Measurements from ENCODE around the gene PLET1. TPM values are rescaled to one million over a fixed set of nuclear protein-coding genes. Genes with fewer than 3 reads are reported as not detected.

PLET1 gene
- total and polyA plus RNA-seq, 9 of the 15 experiments (the other 6 are each of a cell fraction or from before 2014, with no cell fraction given): not detected

GRCh38 chr11:112226831-112227401 lies 33.7 kb downstream of the PLET1 start (continued):
- TF ChIP-seq ZNF280A (IDR thresholded peaks at IDR 0.05; ENCODE audit: low read depth, partially characterized antibody) (no peak), AFF1 (IDR thresholded peaks at IDR 0.05; ENCODE audit: low read depth in 1 of 2, partially characterized antibody in 2 of 2) (no peak), ZKSCAN8 (CRISPR knock-in tag; IDR thresholded peaks at IDR 0.05) (no peak), SREBF1 (IDR thresholded peaks at IDR 0.05; ENCODE audit: borderline replicate concordance, low read depth, low read length) (no peak), ELF4 (CRISPR knock-in tag; IDR thresholded peaks at IDR 0.05) (no peak), ZNF518B (CRISPR knock-in tag; IDR thresholded peaks at IDR 0.05) (no peak), CREB5 (CRISPR knock-in tag; IDR thresholded peaks at IDR 0.05) (no peak), E4F1 (CRISPR knock-in tag; IDR thresholded peaks at IDR 0.05; ENCODE audit: borderline replicate concordance) (no peak), PRMT5 (CRISPR knock-in tag; IDR thresholded peaks at IDR 0.05) (no peak), MLX (CRISPR knock-in tag; conservative IDR thresholded peaks at IDR 0.05) (no peak), RBM34 (IDR thresholded peaks at IDR 0.05; ENCODE audit: borderline replicate concordance, insufficient read depth, low read length) (no peak), MAFK (IDR thresholded peaks at IDR 0.05; ENCODE audit: low read length) (no peak)
